ENCODE measurements around the gene GTF2A1.

GTF2A1 gene

DNA sequence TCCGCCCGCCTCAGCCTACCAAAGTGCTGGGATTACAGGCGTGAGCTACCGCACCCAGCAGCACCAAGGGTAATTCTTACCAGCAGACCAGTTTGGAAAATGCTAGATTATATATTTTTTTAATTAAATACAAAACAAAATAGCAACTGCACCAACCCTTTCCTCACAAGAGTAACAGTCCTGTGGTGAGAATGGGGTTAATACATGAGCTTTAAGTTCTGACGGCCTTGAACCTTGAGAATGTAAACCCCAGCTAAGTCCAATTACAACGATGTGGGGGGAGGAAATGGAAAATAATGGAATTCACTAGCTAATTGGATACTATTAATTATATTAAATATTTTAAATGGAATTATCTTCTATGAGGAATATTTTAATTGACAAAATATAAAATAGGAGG lies 82.3 kb downstream of the GTF2A1 start:
- in situ Hi-C loops (cut with HindIII; ENCODE audit: low pct_unique_long_range_greater_than_20kb, low sequenced_read_pairs) = no loop called here
- no peak for DNase-seq (ENCODE audit: low read depth in 1 of 2, low spot score in 1 of 2)
- TF ChIP-seq JUND (IDR thresholded peaks at IDR 0.05; ENCODE audit: low read depth) = no peak

DNA sequence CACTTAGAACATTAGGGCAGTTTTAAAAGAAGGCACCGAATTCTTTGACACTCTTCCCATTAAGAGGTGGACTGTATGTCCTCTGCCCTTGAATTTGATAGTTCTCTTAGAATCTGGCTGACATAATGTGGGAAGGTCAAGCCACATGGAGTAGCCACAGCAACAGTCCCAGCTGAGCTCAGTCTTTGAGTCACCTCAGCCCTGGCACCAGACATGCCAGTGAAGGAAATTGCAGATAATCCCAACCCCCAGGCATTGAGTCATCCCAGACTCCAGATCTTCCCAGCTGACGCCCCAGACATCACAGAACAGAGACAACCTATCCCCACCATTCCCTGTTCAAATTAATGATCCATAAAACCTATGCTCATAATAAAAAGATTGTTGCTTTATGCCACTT lies 83.4 kb downstream of the GTF2A1 start:
- in situ Hi-C loops (cut with HindIII; ENCODE audit: low pct_unique_long_range_greater_than_20kb, low sequenced_read_pairs) = no loop called here
- no peak for TF ChIP-seq JUND (IDR thresholded peaks at IDR 0.05; ENCODE audit: low read depth)
- no peak for DNase-seq (ENCODE audit: low read depth in 1 of 2, low spot score in 1 of 2)

DNA sequence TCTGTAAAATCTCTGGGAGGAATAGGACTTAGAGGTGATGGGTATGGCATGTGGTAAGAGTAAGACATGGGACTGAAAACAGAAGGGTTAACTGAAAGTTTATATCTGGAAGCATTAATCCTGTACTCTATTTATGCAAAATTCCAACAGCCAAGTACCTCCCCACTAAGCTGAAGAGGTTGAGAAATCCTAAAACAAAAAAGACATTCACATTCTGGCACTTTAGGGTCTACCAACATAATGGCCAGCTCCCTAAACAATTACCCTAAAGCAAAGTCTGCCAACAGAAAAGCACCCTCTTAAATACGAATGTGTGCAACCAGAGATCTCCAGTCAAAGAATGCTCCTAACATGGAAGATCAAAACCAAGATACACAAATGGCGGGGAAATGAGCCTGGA lies 87.4 kb downstream of the GTF2A1 start:
- in situ Hi-C loops (cut with HindIII; ENCODE audit: low pct_unique_long_range_greater_than_20kb, low sequenced_read_pairs) = no loop called here
- DNase-seq (ENCODE audit: low read depth in 1 of 2, low spot score in 1 of 2) = no peak
- TF ChIP-seq JUND (IDR thresholded peaks at IDR 0.05; ENCODE audit: low read depth) = no peak

DNA sequence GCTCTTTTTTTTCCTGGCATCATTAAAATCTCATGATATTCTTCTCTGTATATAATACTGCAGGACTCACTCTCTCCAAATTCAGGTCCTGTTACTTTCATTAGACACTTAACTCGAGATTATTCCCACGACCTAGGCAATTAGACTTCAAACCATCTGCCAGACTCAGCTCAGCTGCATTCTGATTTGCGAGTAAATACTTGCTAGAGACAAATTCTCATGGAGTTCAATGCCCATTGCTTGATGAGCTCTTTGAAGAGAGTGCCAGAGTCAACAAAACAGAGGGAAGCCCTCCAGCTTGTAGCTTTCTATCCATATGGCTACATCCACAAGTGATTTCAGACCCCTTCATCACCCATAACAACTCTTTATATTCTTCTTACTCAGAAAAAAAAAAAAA lies 88.3 kb downstream of the GTF2A1 start:
- in situ Hi-C loops (cut with HindIII; ENCODE audit: low pct_unique_long_range_greater_than_20kb, low sequenced_read_pairs) = no loop called here
- no peak for DNase-seq (ENCODE audit: low read depth in 1 of 2, low spot score in 1 of 2)
- no peak for TF ChIP-seq JUND (IDR thresholded peaks at IDR 0.05; ENCODE audit: low read depth)

DNA sequence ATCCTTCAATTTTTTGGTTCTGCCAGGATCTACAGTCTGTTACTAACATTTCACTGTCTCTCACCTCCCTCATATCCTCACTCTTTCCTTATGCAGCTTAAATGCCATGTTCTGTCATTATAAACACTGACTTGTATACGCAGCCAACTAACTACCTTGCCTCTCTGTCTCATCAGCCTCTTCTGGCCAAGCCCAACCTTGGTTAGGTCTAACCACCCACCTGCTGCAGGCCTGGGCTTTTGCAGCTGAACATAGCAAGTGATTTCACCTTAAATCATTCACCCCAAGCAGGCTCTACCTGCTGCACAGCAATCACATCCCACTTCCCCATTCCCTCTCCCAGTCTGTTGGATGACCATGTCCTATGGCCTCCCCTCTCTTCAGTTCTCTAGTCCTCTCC lies 91.5 kb downstream of the GTF2A1 start:
- no peak for DNase-seq (ENCODE audit: low read depth in 1 of 2, low spot score in 1 of 2)
- no peak for TF ChIP-seq JUND (IDR thresholded peaks at IDR 0.05; ENCODE audit: low read depth)
- in situ Hi-C loops (cut with HindIII; ENCODE audit: low pct_unique_long_range_greater_than_20kb, low sequenced_read_pairs) = no loop called here

DNA sequence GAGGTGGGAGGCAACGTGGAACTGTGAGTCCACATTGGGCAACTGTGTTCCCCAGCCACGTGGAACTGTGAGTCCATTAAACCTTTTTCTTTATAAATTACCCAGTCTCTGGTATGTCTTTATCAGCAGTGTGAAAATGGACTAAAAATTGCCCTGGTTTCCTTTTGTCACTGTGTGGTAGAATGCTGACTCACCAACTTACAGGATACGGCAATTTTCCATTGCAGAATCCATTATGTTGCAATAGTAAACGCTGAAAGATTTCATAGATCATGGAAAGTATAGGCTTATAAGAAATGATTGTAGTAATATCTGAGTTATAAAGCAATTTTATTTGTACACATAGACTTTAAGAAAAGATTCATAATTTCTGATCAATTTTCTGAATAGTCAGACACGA lies 93.0 kb downstream of the GTF2A1 start:
- no peak for TF ChIP-seq JUND (IDR thresholded peaks at IDR 0.05; ENCODE audit: low read depth)
- no peak for DNase-seq (ENCODE audit: low read depth in 1 of 2, low spot score in 1 of 2)
- in situ Hi-C loops (cut with HindIII; ENCODE audit: low pct_unique_long_range_greater_than_20kb, low sequenced_read_pairs) = no loop called here

DNA sequence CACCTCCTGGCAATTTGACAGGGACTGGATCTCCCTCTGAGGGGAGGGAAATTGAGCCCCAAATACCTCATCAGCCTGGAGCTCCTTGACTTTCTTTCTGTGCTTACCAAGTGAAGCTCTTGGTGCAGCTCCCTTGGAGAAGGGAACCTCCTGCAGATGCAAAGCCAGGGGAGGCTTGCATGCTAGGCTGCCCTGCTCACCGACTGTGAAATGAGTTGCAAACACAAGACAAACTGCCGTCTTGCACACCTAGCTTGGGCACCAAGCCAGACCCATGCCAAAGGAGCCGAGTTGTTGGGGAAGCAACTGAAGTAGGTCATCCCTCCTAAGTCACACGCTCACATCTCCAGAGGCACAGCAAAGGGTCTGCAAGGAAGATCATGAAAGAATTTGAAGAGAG lies 95.2 kb downstream of the GTF2A1 start:
- in situ Hi-C loops (cut with HindIII; ENCODE audit: low pct_unique_long_range_greater_than_20kb, low sequenced_read_pairs) = no loop called here
- no peak for TF ChIP-seq JUND (IDR thresholded peaks at IDR 0.05; ENCODE audit: low read depth)
- no peak for DNase-seq (ENCODE audit: low read depth in 1 of 2, low spot score in 1 of 2)
